ENCODE measurements around the gene BAD. TPM values are rescaled to one million over a fixed set of nuclear protein-coding genes. Genes with fewer than 3 reads are reported as not detected.

BAD gene
- total and polyA plus RNA-seq, 2 of the 13 experiments (the other 11 are each of a cell fraction or from before 2014, with no cell fraction given), result 17.9 to 28.5 TPM

- no TSS peak for BruUV-seq (replicated peaks)
- CTCF ChIA-PET (ENCODE audit: low intra/inter-chr PET ratio, low total read pairs), result no interaction called here
- no peak overlapping the region for H2AFZ ChIP-seq (ENCODE audit: low read length)
- H3K4me1 ChIP-seq (ENCODE audit: insufficient read depth, low read length), result peaks cover 22% of the 10 kb centered on the region
- no peaks in the 10 kb centered on the region for H3K9me3 ChIP-seq (ENCODE audit: low read length)
- no peak for ATAC-seq
- POLR2A ChIA-PET, result no interaction called here
- no peak for DNase-seq (ENCODE audit: low spot score)
- FAIRE-seq, result no peak
- intact Hi-C loops (cut with micrococcal nuclease; ENCODE audit: unreplicated experiment) (no loop called here), in situ Hi-C loops (cut with HindIII; ENCODE audit: extremely low pct_ligation_motif_present, low pct_unique_long_range_greater_than_20kb) (no loop called here)
- WGBS (ENCODE audit: low lambda C conversion rate), result 98% methylated on average over 5 of the region's 17 CpGs
- H4K20me1 ChIP-seq (ENCODE audit: insufficient read depth, low read length), result no peaks in the 10 kb centered on the region
- TF ChIP-seq HNRNPLL (IDR thresholded peaks at IDR 0.05; ENCODE audit: low read depth, low read length, poor library complexity, severe bottlenecking) (peak; percentile 6), TMF1 (CRISPR knock-in tag; IDR thresholded peaks at IDR 0.05; ENCODE audit: low read depth) (no peak), RBFOX2 (IDR thresholded peaks at IDR 0.05; ENCODE audit: low read depth, low read length) (0 out of 2 replicates have a peak, but pooled peaks have one; percentile 36), NFKBIZ (CRISPR knock-in tag; IDR thresholded peaks at IDR 0.05) (no peak)
- no peak overlapping the region for H3K27ac ChIP-seq (ENCODE audit: extremely low read length, insufficient read depth, low read length)
- peaks cover 9% of the 10 kb centered on the region for H3K79me2 ChIP-seq (ENCODE audit: insufficient read depth, low read length)
- no peak overlapping the region for H3K4me3 ChIP-seq (replicated peaks in 1 of 3; ENCODE audit: insufficient read depth in 1 of 3, low read depth in 2 of 3, low read length in 3 of 3)
- no peaks in the 10 kb centered on the region for H3K27me3 ChIP-seq (ENCODE audit: control insufficient read depth in 1 of 2, insufficient read depth in 2 of 2, low read length in 2 of 2)
- no peak overlapping the region for H3K4me2 ChIP-seq (ENCODE audit: low read depth, low read length)
- H3K36me3 ChIP-seq (replicated peaks in 1 of 2; ENCODE audit: control insufficient read depth in 1 of 2, insufficient read depth in 2 of 2, low read length in 2 of 2), result peaks cover 2 to 7% of the 10 kb centered on the region in 2 experiments; a peak in 1 of 5 replicates
- H3K9ac ChIP-seq (ENCODE audit: insufficient read depth, low read depth, low read length), result no peak overlapping the region
These were observed 7.6 kb downstream of the BAD start for GRCh38 chr11:64276653-64277431.

- H3K9ac ChIP-seq (ENCODE audit: insufficient read depth, low read depth, low read length), result no peak overlapping the region
- peaks cover 23% of the 10 kb centered on the region for H3K4me1 ChIP-seq (ENCODE audit: insufficient read depth, low read length)
- ChIA-PET POLR2A (interaction anchor here (0.6 kb wide), 1 partner anchor 92 kb away, joined by 3 read pairs; no protein-coding TSS in a partner anchor), CTCF (ENCODE audit: low intra/inter-chr PET ratio, low total read pairs) (no interaction called here)
- no peak overlapping the region for H2AFZ ChIP-seq (ENCODE audit: low read length)
- H4K20me1 ChIP-seq (ENCODE audit: insufficient read depth, low read length), result no peaks in the 10 kb centered on the region
- H3K79me2 ChIP-seq (ENCODE audit: insufficient read depth, low read length), result peaks cover 9% of the 10 kb centered on the region
- H3K4me3 ChIP-seq (replicated peaks in 1 of 3; ENCODE audit: insufficient read depth in 1 of 3, low read depth in 2 of 3, low read length in 3 of 3), result no peak overlapping the region
- no peak for ATAC-seq
- H3K36me3 ChIP-seq (replicated peaks in 1 of 2; ENCODE audit: control insufficient read depth in 1 of 2, insufficient read depth in 2 of 2, low read length in 2 of 2), result peaks cover 2 to 7% of the 10 kb centered on the region in 2 experiments; a peak in 1 of 5 replicates
- H3K27ac ChIP-seq (ENCODE audit: extremely low read length, insufficient read depth, low read length), result no peak overlapping the region
- 79% methylated on average over 2 of the region's 2 CpGs for WGBS (ENCODE audit: low lambda C conversion rate)
- FAIRE-seq, result no peak
- DNase-seq (ENCODE audit: low spot score), result no peak
- intact Hi-C loops (cut with micrococcal nuclease; ENCODE audit: unreplicated experiment), result no loop called here
- H3K27me3 ChIP-seq (ENCODE audit: control insufficient read depth in 1 of 2, insufficient read depth in 2 of 2, low read length in 2 of 2), result no peaks in the 10 kb centered on the region
- in situ Hi-C loops (cut with HindIII; ENCODE audit: extremely low pct_ligation_motif_present, low pct_unique_long_range_greater_than_20kb), result no loop called here
- no peaks in the 10 kb centered on the region for H3K9me3 ChIP-seq (ENCODE audit: low read length)
- BruUV-seq (replicated peaks), result no TSS peak
- no peak overlapping the region for H3K4me2 ChIP-seq (ENCODE audit: low read depth, low read length)
- no peak for TF ChIP-seq ZNF260 (CRISPR knock-in tag; IDR thresholded peaks at IDR 0.05; ENCODE audit: borderline replicate concordance, low read depth)
- no peak for TF ChIP-seq RBM22 (optimal IDR thresholded peaks at IDR 0.05; ENCODE audit: low read length)
- TF ChIP-seq RORA (CRISPR knock-in tag; IDR thresholded peaks at IDR 0.05), result no peak
- TF ChIP-seq, protein P1, sequence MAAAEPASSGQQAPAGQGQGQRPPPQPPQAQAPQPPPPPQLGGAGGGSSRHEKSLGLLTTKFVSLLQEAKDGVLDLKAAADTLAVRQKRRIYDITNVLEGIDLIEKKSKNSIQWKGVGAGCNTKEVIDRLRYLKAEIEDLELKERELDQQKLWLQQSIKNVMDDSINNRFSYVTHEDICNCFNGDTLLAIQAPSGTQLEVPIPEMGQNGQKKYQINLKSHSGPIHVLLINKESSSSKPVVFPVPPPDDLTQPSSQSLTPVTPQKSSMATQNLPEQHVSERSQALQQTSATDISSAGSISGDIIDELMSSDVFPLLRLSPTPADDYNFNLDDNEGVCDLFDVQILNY (CRISPR knock-in tag; conservative IDR thresholded peaks at IDR 0.05), result no peak
- TF ChIP-seq MIER3 (CRISPR knock-in tag; IDR thresholded peaks at IDR 0.05; ENCODE audit: borderline replicate concordance), result no peak
- no peak for TF ChIP-seq POGZ (CRISPR knock-in tag; IDR thresholded peaks at IDR 0.05)
- no peak for TF ChIP-seq ZBTB3 (CRISPR knock-in tag; IDR thresholded peaks at IDR 0.05; ENCODE audit: borderline replicate concordance, low read depth)
- TF ChIP-seq FOSL2 (CRISPR knock-in tag; IDR thresholded peaks at IDR 0.05), result no peak
- TF ChIP-seq, protein P2, sequence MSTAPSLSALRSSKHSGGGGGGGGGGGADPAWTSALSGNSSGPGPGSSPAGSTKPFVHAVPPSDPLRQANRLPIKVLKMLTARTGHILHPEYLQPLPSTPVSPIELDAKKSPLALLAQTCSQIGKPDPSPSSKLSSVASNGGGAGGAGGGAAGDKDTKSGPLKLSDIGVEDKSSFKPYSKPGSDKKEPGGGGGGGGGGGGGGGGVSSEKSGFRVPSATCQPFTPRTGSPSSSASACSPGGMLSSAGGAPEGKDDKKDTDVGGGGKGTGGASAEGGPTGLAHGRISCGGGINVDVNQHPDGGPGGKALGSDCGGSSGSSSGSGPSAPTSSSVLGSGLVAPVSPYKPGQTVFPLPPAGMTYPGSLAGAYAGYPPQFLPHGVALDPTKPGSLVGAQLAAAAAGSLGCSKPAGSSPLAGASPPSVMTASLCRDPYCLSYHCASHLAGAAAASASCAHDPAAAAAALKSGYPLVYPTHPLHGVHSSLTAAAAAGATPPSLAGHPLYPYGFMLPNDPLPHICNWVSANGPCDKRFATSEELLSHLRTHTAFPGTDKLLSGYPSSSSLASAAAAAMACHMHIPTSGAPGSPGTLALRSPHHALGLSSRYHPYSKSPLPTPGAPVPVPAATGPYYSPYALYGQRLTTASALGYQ (CRISPR knock-in tag; IDR thresholded peaks at IDR 0.05), result no peak
- no peak for TF ChIP-seq LCORL (IDR thresholded peaks at IDR 0.05)
- TF ChIP-seq LCORL (CRISPR knock-in tag; IDR thresholded peaks at IDR 0.05), result no peak
- TF ChIP-seq ATAD3A (CRISPR knock-in tag; IDR thresholded peaks at IDR 0.05), result no peak
- TF ChIP-seq ZNF773 (CRISPR knock-in tag; IDR thresholded peaks at IDR 0.05; ENCODE audit: borderline replicate concordance), result no peak
These were observed 8.6 kb downstream of the BAD start for GRCh38 chr11:64275841-64276240.
